ENCODE measurements around the gene MUC13. TPM values are rescaled to one million over a fixed set of nuclear protein-coding genes. Genes with fewer than 3 reads are reported as not detected.
A peak's percentile ranks its signal among the peaks of the same experiment; 100 is the strongest.
"Not testable (repeated sequence)": the region's sequence is repeated elsewhere in the genome, so short reads cannot be mapped to it uniquely, and the experiment has no call there.

Gene MUC13
- not detected for total RNA-seq
- long read RNA-seq: 0 reads

GRCh38 chr3:124934577-124934976 is at the start of gene MUC13:
Gene MUC13, minus strand, starts transcription at chr3:124934751. Its CDS starts 39 bp downstream, at chr3:124934712.
- intact Hi-C loops (cut with DNase I): no loop called here

GRCh38 chr3:124982855-124983254 is 48.3 kb upstream of the MUC13 start:
- no peak for DNase-seq (ENCODE audit: missing footprints)
- ATAC-seq: no peak
- intact Hi-C loops (cut with DNase I): no loop called here

More at GRCh38 chr3:124934577-124934976, at the start of gene MUC13:
- ATAC-seq (no peak), DNase-seq (ENCODE audit: missing footprints) (no peak)

GRCh38 chr3:124981472-124981871 is 46.9 kb upstream of the MUC13 start:
- ATAC-seq: no peak
- intact Hi-C loops (cut with DNase I): no loop called here
- DNase-seq (ENCODE audit: missing footprints): no peak

- DNase-seq (ENCODE audit: missing footprints) (no peak), ATAC-seq (no peak)
- intact Hi-C loops (cut with DNase I): no loop called here
Observed at GRCh38 chr3:124978627-124979026, 44.1 kb upstream of the MUC13 start.

GRCh38 chr3:124976383-124976782 is 41.8 kb upstream of the MUC13 start:
- no peak for DNase-seq (ENCODE audit: missing footprints)
- ATAC-seq: no peak
- intact Hi-C loops (cut with DNase I): no loop called here

- no peak for ATAC-seq
- intact Hi-C loops (cut with DNase I): no loop called here
- no peak for DNase-seq (ENCODE audit: missing footprints)
Observed at GRCh38 chr3:124974691-124975090, 40.1 kb upstream of the MUC13 start.

GRCh38 chr3:124973290-124973689 is 38.7 kb upstream of the MUC13 start:
- intact Hi-C loops (cut with DNase I): no loop called here
- ATAC-seq (no peak), DNase-seq (ENCODE audit: missing footprints) (no peak)

- no peak for ATAC-seq
- no peak for DNase-seq (ENCODE audit: missing footprints)
- intact Hi-C loops (cut with DNase I): no loop called here
Observed at GRCh38 chr3:124972457-124972856, 37.9 kb upstream of the MUC13 start.

- DNase-seq (ENCODE audit: missing footprints) (no peak), ATAC-seq (no peak)
- intact Hi-C loops (cut with DNase I): no loop called here
Observed at GRCh38 chr3:124969963-124970722, 35.6 kb upstream of the MUC13 start.

GRCh38 chr3:124969190-124969589 is 34.6 kb upstream of the MUC13 start:
- intact Hi-C loops (cut with DNase I): no loop called here
- ATAC-seq (no peak), DNase-seq (ENCODE audit: missing footprints) (no peak)

- DNase-seq (ENCODE audit: missing footprints) (no peak), ATAC-seq (no peak)
- intact Hi-C loops (cut with DNase I): no loop called here
Observed at GRCh38 chr3:124967964-124968363, 33.4 kb upstream of the MUC13 start.

- ATAC-seq: peak; percentile 35
- intact Hi-C loops (cut with DNase I): no loop called here
- DNase-seq (ENCODE audit: missing footprints): no peak
Observed at GRCh38 chr3:124966521-124967445, 32.2 kb upstream of the MUC13 start.

GRCh38 chr3:124965413-124965812 is 30.9 kb upstream of the MUC13 start:
- ATAC-seq (no peak), DNase-seq (ENCODE audit: missing footprints) (no peak)
- intact Hi-C loops (cut with DNase I): no loop called here

GRCh38 chr3:124964387-124964786 is 29.8 kb upstream of the MUC13 start:
- ATAC-seq (no peak), DNase-seq (ENCODE audit: missing footprints) (no peak)
- intact Hi-C loops (cut with DNase I): no loop called here

- DNase-seq (ENCODE audit: missing footprints) (no peak), ATAC-seq (no peak)
- intact Hi-C loops (cut with DNase I): no loop called here
Observed at GRCh38 chr3:124963755-124964154, 29.2 kb upstream of the MUC13 start.

GRCh38 chr3:124962403-124962940 is 27.9 kb upstream of the MUC13 start:
- intact Hi-C loops (cut with DNase I): no loop called here
- ATAC-seq: no peak
- no peak for DNase-seq (ENCODE audit: missing footprints)

- no peak for ATAC-seq
- no peak for DNase-seq (ENCODE audit: missing footprints)
- intact Hi-C loops (cut with DNase I): no loop called here
Observed at GRCh38 chr3:124960698-124961097, 26.1 kb upstream of the MUC13 start.

- intact Hi-C loops (cut with DNase I): no loop called here
- DNase-seq (ENCODE audit: missing footprints): no peak
- no peak for ATAC-seq
Observed at GRCh38 chr3:124960105-124960504, 25.6 kb upstream of the MUC13 start.

GRCh38 chr3:124957951-124958350 is 23.4 kb upstream of the MUC13 start:
- DNase-seq (ENCODE audit: missing footprints); intact Hi-C loops (cut with DNase I); ATAC-seq: not testable (repeated sequence)

All from Right ventricle myocardium inferior (tissue), 1 donor.